Measurements from ENCODE around the gene MRPL41.
"Not testable (repeated sequence)": the region's sequence is repeated elsewhere in the genome, so short reads cannot be mapped to it uniquely, and the experiment has no call there.

The MRPL41 gene

GRCh38 chr9:137555179-137555578, 3.5 kb downstream of the MRPL41 start:
- Histone ChIP-seq H3K36me3 (peaks cover 25 to 61% (median 46%) of the 10 kb centered on the region in 3 donors), H3K4me3 (no peak overlapping the region), H3K4me1 (peaks cover 0 to 15% (median 7%) of the 10 kb centered on the region in 4 donors), H3K27ac (no peak overlapping the region), H3K9me3 (no peaks in the 10 kb centered on the region), H3K27me3 (no peaks in the 10 kb centered on the region)
- TF ChIP-seq, protein P1, sequence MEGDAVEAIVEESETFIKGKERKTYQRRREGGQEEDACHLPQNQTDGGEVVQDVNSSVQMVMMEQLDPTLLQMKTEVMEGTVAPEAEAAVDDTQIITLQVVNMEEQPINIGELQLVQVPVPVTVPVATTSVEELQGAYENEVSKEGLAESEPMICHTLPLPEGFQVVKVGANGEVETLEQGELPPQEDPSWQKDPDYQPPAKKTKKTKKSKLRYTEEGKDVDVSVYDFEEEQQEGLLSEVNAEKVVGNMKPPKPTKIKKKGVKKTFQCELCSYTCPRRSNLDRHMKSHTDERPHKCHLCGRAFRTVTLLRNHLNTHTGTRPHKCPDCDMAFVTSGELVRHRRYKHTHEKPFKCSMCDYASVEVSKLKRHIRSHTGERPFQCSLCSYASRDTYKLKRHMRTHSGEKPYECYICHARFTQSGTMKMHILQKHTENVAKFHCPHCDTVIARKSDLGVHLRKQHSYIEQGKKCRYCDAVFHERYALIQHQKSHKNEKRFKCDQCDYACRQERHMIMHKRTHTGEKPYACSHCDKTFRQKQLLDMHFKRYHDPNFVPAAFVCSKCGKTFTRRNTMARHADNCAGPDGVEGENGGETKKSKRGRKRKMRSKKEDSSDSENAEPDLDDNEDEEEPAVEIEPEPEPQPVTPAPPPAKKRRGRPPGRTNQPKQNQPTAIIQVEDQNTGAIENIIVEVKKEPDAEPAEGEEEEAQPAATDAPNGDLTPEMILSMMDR (IDR thresholded peaks at IDR 0.05): no peak
- intact Hi-C loops (cut with DNase I; ENCODE audit: low total_unique reads): no loop called here
- no peak for DNase-seq

GRCh38 chr9:137556069-137556838, 4.6 kb downstream of the MRPL41 start:
- Histone ChIP-seq H3K4me1 (peaks cover 0 to 11% (median 7%) of the 10 kb centered on the region in 4 donors), H3K36me3 (peaks cover 25 to 66% (median 48%) of the 10 kb centered on the region in 3 donors), H3K27ac (no peak overlapping the region), H3K27me3 (no peaks in the 10 kb centered on the region), H3K9me3 (no peaks in the 10 kb centered on the region), H3K4me3 (no peak overlapping the region)
- DNase-seq: no peak
- intact Hi-C loops (cut with DNase I; ENCODE audit: low total_unique reads): no loop called here
- TF ChIP-seq, protein P1 (IDR thresholded peaks at IDR 0.05): no peak

- H3K4me3 ChIP-seq: no peak overlapping the region
- TF ChIP-seq, protein P1 (IDR thresholded peaks at IDR 0.05): no peak
- no peak for DNase-seq
- H3K27ac ChIP-seq: no peak overlapping the region
- no peaks in the 10 kb centered on the region for H3K4me1 ChIP-seq
- H3K9me3 ChIP-seq: no peaks in the 10 kb centered on the region
- H3K36me3 ChIP-seq: peaks cover 30 to 81% (median 53%) of the 10 kb centered on the region in 3 donors
- intact Hi-C loops (cut with DNase I; ENCODE audit: low total_unique reads): no loop called here
- H3K27me3 ChIP-seq: no peaks in the 10 kb centered on the region
Observed at GRCh38 chr9:137558127-137558526, 6.4 kb downstream of the MRPL41 start.

DNA sequence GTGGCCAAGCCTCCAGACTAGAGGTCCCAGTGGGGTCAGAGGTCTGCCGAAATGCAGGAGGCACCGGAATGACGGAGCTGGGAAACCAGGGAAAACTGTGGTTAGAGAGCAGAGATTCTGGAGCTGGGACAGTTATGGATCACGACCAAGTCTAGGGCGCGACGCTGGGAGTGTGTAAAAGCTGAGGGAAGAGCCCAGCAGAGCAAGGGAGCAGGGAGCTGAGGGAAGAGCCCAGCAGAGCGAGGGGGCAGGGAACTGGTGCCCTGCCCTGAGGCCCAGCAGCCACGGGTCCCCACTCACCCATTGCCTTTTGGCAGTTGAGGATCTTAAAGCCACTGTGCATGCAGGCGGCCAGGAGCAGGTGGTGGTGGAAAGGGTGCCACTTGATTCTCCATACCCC, 12.5 kb downstream of the MRPL41 start:
- intact Hi-C loops (cut with DNase I; ENCODE audit: low total_unique reads): no loop called here
- Histone ChIP-seq H3K9me3 (no peaks in the 10 kb centered on the region), H3K4me3 (no peak overlapping the region), H3K27me3 (no peaks in the 10 kb centered on the region), H3K27ac (no peak overlapping the region), H3K36me3 (peaks cover 19 to 58% (median 29%) of the 10 kb centered on the region in 3 donors), H3K4me1 (no peaks in the 10 kb centered on the region)
- TF ChIP-seq, protein P1 (IDR thresholded peaks at IDR 0.05): no peak
- no peak for DNase-seq

- no peak overlapping the region for H3K27ac ChIP-seq
- peaks cover 19 to 51% (median 26%) of the 10 kb centered on the region in 3 donors for H3K36me3 ChIP-seq
- H3K4me1 ChIP-seq: no peaks in the 10 kb centered on the region
- H3K9me3 ChIP-seq: no peaks in the 10 kb centered on the region
- no peak overlapping the region for H3K4me3 ChIP-seq
- DNase-seq: no peak
- TF ChIP-seq, protein P1 (IDR thresholded peaks at IDR 0.05): no peak
- intact Hi-C loops (cut with DNase I; ENCODE audit: low total_unique reads): no loop called here
- H3K27me3 ChIP-seq: no peaks in the 10 kb centered on the region
Observed at GRCh38 chr9:137564817-137565411, 13.2 kb downstream of the MRPL41 start.

DNA sequence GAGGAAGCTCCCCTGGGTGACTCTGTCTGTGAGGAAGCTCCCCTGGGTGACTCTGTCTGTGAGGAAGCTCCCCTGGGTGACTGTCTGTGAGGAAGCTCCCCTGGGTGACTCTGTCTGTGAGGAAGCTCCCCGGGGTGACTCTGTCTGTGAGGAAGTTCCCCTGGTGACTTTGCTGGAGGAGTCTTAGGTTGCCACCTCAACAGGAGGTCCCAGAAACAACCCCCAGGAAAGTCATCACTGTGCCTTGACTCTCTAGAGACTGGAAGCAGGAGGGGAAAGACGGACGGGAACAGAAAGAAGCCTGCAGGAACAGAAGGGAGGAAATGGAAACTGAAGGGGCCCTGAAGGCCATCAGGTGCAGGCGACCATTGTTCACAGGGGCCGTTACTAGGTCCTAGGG, 16.8 kb downstream of the MRPL41 start:
- H3K4me1 ChIP-seq; H3K27me3 ChIP-seq; H3K9me3 ChIP-seq; H3K27ac ChIP-seq; H3K4me3 ChIP-seq; DNase-seq; intact Hi-C loops (cut with DNase I; ENCODE audit: low total_unique reads): not testable (repeated sequence)
- H3K36me3 ChIP-seq: peaks cover 25 to 45% (median 30%) of the 10 kb centered on the region in 3 donors
